Fibroblast of lung (primary cell): ENCODE measurements around the gene PPP4C.

ENCODE experiments used
- CTCF ChIP-seq, 2 donors: IDR thresholded peaks in 1 of 2; conservative IDR thresholded peaks in 1 of 2; 1 replicate in 1 of 2; 2 replicates in 1 of 2; pipeline ENCODE4 v1.5.1; 2011 to 2012; ENCODE audit warnings: low read length in 2 of 2, control low read depth in 1 of 2, inconsistent platforms in 1 of 2, low read depth in 1 of 2, mild to moderate bottlenecking in 1 of 2
- EZH2 ChIP-seq: IDR thresholded peaks from 2 replicates; pipeline ENCODE4 v1.5.1; 2012; ENCODE audit warnings: low read length, control low read depth, mild to moderate bottlenecking; ENCODE audit errors: missing control alignments

- TF ChIP-seq CTCF (conservative IDR thresholded peaks at IDR 0.05 in 1 of 2, IDR thresholded peaks at IDR 0.05 in 1 of 2; ENCODE audit: low read depth in 1 of 2, low read length in 2 of 2) (no peak), EZH2 (no peak)
These were observed 18.9 kb downstream of the PPP4C start for GRCh38 chr16:30094541-30095165.
